ENCODE measurements around the gene DOCK3.

- TF ChIP-seq CTCF (IDR thresholded peaks at IDR 0.05; ENCODE audit: low read depth, low read length) (no peak), EZH2phosphoT487 (IDR thresholded peaks at IDR 0.05; ENCODE audit: low read depth) (no peak)
These were observed 60.3 kb downstream of the DOCK3 start for GRCh38 chr3:50734985-50735384.
